WTC11 (cell line): ENCODE results near the gene SERPINF2.

Source experiments
- ETV6 ChIP-seq: sonication (generic); formaldehyde crosslinking; IDR thresholded peaks from 2 replicates; pipeline ENCODE4 v1.8.1; 2022; ENCODE audit warnings: mild to moderate bottlenecking, missing genetic modification reagents
- GTF2I ChIP-seq: fragments of 250-450 bp; sonication (Bioruptor Pico); conservative IDR thresholded peaks from 2 replicates; pipeline ENCODE4 v1.4.0; 2021; ENCODE audit warnings: mild to moderate bottlenecking
- SMAD3 ChIP-seq: sonication (generic); formaldehyde crosslinking; IDR thresholded peaks from 2 replicates; pipeline ENCODE4 v1.8.0; 2022; ENCODE audit warnings: missing genetic modification reagents, mild to moderate bottlenecking, borderline replicate concordance
- TF ChIP-seq, protein P1 (sequence below): fragments of 200-600 bp; IDR thresholded peaks from 2 replicates; pipeline ENCODE4 v1.8.0; 2022; ENCODE audit warnings: antibody characterized with exemption
- TF ChIP-seq, protein P2 (sequence below): fragments of 250-450 bp; sonication (Bioruptor Pico); IDR thresholded peaks from 2 replicates; pipeline ENCODE4 v1.9.0; 2021; ENCODE audit warnings: mild to moderate bottlenecking, borderline replicate concordance

- TF ChIP-seq ETV6 (CRISPR knock-in tag) (no peak), GTF2I (CRISPR knock-in tag) (no peak), SMAD3 (CRISPR knock-in tag) (no peak)
- TF ChIP-seq, protein P1, sequence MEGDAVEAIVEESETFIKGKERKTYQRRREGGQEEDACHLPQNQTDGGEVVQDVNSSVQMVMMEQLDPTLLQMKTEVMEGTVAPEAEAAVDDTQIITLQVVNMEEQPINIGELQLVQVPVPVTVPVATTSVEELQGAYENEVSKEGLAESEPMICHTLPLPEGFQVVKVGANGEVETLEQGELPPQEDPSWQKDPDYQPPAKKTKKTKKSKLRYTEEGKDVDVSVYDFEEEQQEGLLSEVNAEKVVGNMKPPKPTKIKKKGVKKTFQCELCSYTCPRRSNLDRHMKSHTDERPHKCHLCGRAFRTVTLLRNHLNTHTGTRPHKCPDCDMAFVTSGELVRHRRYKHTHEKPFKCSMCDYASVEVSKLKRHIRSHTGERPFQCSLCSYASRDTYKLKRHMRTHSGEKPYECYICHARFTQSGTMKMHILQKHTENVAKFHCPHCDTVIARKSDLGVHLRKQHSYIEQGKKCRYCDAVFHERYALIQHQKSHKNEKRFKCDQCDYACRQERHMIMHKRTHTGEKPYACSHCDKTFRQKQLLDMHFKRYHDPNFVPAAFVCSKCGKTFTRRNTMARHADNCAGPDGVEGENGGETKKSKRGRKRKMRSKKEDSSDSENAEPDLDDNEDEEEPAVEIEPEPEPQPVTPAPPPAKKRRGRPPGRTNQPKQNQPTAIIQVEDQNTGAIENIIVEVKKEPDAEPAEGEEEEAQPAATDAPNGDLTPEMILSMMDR = no peak
- TF ChIP-seq, protein P2, sequence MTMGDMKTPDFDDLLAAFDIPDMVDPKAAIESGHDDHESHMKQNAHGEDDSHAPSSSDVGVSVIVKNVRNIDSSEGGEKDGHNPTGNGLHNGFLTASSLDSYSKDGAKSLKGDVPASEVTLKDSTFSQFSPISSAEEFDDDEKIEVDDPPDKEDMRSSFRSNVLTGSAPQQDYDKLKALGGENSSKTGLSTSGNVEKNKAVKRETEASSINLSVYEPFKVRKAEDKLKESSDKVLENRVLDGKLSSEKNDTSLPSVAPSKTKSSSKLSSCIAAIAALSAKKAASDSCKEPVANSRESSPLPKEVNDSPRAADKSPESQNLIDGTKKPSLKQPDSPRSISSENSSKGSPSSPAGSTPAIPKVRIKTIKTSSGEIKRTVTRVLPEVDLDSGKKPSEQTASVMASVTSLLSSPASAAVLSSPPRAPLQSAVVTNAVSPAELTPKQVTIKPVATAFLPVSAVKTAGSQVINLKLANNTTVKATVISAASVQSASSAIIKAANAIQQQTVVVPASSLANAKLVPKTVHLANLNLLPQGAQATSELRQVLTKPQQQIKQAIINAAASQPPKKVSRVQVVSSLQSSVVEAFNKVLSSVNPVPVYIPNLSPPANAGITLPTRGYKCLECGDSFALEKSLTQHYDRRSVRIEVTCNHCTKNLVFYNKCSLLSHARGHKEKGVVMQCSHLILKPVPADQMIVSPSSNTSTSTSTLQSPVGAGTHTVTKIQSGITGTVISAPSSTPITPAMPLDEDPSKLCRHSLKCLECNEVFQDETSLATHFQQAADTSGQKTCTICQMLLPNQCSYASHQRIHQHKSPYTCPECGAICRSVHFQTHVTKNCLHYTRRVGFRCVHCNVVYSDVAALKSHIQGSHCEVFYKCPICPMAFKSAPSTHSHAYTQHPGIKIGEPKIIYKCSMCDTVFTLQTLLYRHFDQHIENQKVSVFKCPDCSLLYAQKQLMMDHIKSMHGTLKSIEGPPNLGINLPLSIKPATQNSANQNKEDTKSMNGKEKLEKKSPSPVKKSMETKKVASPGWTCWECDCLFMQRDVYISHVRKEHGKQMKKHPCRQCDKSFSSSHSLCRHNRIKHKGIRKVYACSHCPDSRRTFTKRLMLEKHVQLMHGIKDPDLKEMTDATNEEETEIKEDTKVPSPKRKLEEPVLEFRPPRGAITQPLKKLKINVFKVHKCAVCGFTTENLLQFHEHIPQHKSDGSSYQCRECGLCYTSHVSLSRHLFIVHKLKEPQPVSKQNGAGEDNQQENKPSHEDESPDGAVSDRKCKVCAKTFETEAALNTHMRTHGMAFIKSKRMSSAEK (CRISPR knock-in tag) = no peak
These were observed 50.1 kb downstream of the SERPINF2 start for GRCh38 chr17:1792495-1793446.
